ENCODE measurements around the gene TLCD5.

Gene TLCD5

DNA sequence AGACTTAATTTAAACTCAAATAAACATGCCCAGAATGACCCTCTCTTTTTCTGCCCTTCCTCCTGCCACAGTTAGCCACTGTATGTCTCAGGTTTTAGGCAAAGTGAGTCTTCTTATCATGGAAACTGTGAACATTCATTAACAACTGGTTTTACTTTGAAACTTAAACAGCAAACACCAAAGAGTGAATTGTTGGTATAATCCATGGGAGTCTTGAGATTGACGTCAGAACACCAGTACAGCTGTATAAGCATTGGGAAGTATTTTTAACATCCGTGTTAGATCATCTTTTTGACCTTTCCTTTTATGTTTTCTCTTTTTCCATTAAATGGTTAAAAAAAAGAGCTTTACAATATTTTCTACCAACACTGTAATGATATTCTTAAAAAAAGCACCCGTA is 50.0 kb downstream of the TLCD5 start:
- Mint-ChIP-seq H3K4me1 (ENCODE audit: low read depth) (no peaks in the 10 kb centered on the region), H3K36me3 (peaks cover 6% of the 10 kb centered on the region), H3K9me3 (ENCODE audit: low read depth) (peaks cover 10% of the 10 kb centered on the region), H3K27ac (no peak overlapping the region), H3K4me3 (no peak overlapping the region), H3K27me3 (peaks cover 13% of the 10 kb centered on the region)

GRCh38 chr11:120376547-120377182 is 51.6 kb downstream of the TLCD5 start:
- Mint-ChIP-seq H3K27ac (no peak overlapping the region), H3K4me1 (ENCODE audit: low read depth) (no peaks in the 10 kb centered on the region), H3K4me3 (no peak overlapping the region), H3K27me3 (peaks cover 10% of the 10 kb centered on the region), H3K9me3 (ENCODE audit: low read depth) (peaks cover 10% of the 10 kb centered on the region), H3K36me3 (peaks cover 6% of the 10 kb centered on the region)

DNA sequence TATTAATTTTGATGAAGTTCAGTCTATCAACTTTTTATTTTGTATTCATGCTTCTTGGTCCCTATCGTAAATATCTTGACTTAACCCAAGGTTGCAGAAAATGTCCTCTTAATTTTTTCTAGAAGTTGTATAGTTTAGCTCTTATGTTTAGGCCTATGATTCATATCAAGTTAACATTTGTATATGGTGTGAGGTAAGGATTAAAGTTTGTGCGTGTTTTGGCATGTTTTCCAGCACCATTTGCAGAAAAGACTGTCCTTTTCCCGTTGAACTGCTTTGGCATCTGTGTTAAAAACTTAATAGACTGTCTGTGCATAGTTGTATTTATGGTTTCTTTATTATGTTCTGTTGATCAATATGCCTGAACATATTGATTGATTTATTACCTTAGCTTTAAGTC is 53.4 kb downstream of the TLCD5 start:
- H3K27ac Mint-ChIP-seq, result no peak overlapping the region
- peaks cover 12% of the 10 kb centered on the region for H3K27me3 Mint-ChIP-seq
- peaks cover 10% of the 10 kb centered on the region for H3K9me3 Mint-ChIP-seq (ENCODE audit: low read depth)
- H3K4me1 Mint-ChIP-seq (ENCODE audit: low read depth), result no peaks in the 10 kb centered on the region
- H3K4me3 Mint-ChIP-seq, result no peak overlapping the region
- peaks cover 6% of the 10 kb centered on the region for H3K36me3 Mint-ChIP-seq

DNA sequence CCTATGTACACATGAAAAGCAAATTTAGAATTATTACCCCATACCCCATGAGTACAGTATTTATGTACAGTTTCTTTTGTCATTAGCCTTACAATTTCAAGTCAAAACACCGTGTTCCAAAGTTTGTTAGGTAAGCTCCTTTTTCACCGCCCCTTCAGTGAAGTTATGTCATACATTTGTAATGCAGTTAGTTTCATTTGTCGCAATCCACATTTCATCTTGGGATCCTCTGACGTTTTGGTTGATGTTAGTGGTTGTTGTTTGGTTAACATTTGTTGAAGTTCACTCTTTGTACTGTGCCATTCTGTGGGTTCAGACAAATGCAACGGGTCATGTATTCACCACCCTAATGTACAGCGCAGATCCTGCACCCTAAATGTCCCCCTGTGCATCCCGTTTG is 56.3 kb downstream of the TLCD5 start:
- Mint-ChIP-seq H3K27me3 (peaks cover 4% of the 10 kb centered on the region), H3K27ac (no peak overlapping the region), H3K36me3 (peaks cover 6% of the 10 kb centered on the region), H3K4me1 (ENCODE audit: low read depth) (no peaks in the 10 kb centered on the region), H3K4me3 (no peak overlapping the region), H3K9me3 (ENCODE audit: low read depth) (peaks cover 10% of the 10 kb centered on the region)
